ENCODE measurements around the gene ZNF311. TPM values are rescaled to one million over a fixed set of nuclear protein-coding genes. Genes with fewer than 3 reads are reported as not detected.
"Not testable (repeated sequence)": the region's sequence is repeated elsewhere in the genome, so short reads cannot be mapped to it uniquely, and the experiment has no call there.

The ZNF311 gene
- total and polyA plus RNA-seq, 8 donors: 0.19 to 1.2 (median 0.47) TPM

DNA sequence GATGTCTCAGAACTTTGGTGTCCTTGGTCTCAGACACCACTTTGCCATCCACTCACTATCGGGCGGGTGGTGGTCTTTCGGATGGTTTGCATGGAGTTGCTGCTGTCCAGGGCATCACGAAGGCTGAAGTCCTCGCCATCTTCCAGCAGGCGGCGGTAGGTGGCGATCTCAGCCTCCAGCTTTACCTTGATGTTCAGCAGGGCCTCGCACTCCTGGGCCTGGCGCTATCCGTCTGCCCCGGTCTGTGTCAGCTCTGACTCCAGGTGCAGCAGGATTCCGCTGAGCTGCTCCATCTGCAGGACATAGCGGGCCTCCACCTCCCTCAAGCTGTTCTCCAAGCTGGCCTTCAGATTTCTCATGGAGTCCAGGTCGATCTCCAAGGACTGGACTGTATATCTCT lies 36.0 kb downstream of the ZNF311 start:
- H3K4me3 ChIP-seq: no peak overlapping the region
- TF ChIP-seq, protein P1, sequence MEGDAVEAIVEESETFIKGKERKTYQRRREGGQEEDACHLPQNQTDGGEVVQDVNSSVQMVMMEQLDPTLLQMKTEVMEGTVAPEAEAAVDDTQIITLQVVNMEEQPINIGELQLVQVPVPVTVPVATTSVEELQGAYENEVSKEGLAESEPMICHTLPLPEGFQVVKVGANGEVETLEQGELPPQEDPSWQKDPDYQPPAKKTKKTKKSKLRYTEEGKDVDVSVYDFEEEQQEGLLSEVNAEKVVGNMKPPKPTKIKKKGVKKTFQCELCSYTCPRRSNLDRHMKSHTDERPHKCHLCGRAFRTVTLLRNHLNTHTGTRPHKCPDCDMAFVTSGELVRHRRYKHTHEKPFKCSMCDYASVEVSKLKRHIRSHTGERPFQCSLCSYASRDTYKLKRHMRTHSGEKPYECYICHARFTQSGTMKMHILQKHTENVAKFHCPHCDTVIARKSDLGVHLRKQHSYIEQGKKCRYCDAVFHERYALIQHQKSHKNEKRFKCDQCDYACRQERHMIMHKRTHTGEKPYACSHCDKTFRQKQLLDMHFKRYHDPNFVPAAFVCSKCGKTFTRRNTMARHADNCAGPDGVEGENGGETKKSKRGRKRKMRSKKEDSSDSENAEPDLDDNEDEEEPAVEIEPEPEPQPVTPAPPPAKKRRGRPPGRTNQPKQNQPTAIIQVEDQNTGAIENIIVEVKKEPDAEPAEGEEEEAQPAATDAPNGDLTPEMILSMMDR (IDR thresholded peaks at IDR 0.05): no peak
- no peaks in the 10 kb centered on the region for H3K27me3 ChIP-seq
- no peaks in the 10 kb centered on the region for H3K36me3 ChIP-seq
- 64 to 73% methylated on average over 15 of the region's 15 CpGs for WGBS, 2 donors
- intact Hi-C loops (cut with DNase I): no loop called here
- FAIRE-seq (no peak), ATAC-seq (no peak), DNase-seq (no peak)
- no peaks in the 10 kb centered on the region for H3K9me3 ChIP-seq
- no peaks in the 10 kb centered on the region for H3K4me1 ChIP-seq
- H3K27ac ChIP-seq: no peak overlapping the region

DNA sequence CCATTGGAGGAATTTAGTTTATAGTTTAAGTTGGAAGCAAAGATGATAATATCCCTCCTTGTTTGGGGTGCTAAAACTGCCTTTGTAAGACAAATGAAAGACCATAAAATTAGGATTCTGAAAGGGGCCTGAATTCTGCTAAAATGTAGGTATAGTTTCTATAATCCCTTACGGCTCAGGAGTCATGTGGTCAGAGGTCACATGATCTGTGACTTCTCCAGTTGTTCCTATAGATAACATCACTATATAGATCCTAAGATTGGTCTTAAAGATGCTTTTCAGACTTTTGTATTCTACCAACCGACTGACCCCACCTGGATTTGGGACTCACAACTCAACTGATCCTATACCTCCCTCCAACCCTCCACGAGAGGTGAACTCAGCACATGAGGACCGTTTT lies 36.6 kb downstream of the ZNF311 start:
- no peak for DNase-seq
- H3K4me1 ChIP-seq: no peaks in the 10 kb centered on the region
- H3K9me3 ChIP-seq: no peaks in the 10 kb centered on the region
- H3K27ac ChIP-seq: no peak overlapping the region
- no peak for ATAC-seq
- TF ChIP-seq, protein P1 (IDR thresholded peaks at IDR 0.05): no peak
- intact Hi-C loops (cut with DNase I): no loop called here
- no peaks in the 10 kb centered on the region for H3K27me3 ChIP-seq
- no peak overlapping the region for H3K4me3 ChIP-seq
- WGBS, 2 donors: 56 to 70% methylated on average over 4 of the region's 4 CpGs
- H3K36me3 ChIP-seq: no peaks in the 10 kb centered on the region
- no peak for FAIRE-seq

DNA sequence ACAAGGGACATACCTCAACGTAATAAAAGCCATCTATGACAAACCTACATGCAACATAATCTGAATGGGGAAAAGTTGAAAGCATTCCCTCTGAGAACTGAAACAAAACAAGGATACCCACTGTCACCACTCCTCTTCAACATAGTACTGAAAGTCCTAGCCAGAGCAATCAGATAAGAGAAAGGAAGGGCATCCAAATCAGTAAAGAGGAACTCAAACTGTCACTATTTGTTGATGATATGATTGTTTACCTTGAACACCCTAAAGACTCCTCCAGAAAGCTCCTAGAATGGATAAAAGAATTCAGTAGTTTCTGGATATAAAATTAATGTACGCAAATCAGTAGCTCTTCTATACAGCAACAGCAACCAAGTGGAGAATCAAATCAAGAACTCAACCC lies 39.4 kb downstream of the ZNF311 start:
- FAIRE-seq (no peak), DNase-seq (no peak), ATAC-seq (no peak)
- no peak overlapping the region for H3K4me3 ChIP-seq
- intact Hi-C loops (cut with DNase I): no loop called here
- 69 to 81% methylated on average over 2 of the region's 2 CpGs for WGBS, 2 donors
- H3K36me3 ChIP-seq: no peaks in the 10 kb centered on the region
- H3K27me3 ChIP-seq: no peaks in the 10 kb centered on the region
- no peaks in the 10 kb centered on the region for H3K9me3 ChIP-seq
- H3K4me1 ChIP-seq: no peaks in the 10 kb centered on the region
- TF ChIP-seq, protein P1 (IDR thresholded peaks at IDR 0.05): no peak
- no peak overlapping the region for H3K27ac ChIP-seq

DNA sequence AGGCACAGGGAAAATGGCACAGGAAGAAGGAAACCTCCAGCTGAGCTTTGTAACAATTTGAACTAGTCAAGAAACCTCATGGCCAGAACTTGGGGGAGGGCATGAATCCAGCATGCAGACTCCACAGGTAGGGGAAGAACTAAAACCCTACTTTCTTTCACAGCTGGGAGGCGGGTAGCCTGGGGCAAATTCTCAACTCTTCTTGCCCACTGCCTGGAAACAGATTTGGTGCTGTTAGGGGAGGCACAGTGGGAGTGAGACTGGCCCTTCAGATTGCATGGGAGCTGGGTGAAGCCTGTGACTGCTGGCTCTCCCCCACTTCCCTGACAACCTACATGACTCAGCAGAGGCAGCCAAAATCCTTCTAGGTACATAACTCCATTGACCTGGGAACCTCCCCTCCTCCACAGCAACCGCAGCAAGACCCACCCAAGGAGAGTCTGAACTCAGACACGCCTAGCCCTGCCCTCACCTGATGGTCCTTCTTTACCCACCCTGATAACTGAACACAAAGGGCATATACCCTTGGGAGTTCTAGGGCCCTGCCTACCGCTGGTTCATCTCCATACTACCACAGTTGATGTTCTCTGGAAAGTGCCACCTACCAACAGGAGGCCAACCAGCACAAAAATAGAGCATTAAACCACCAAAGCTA lies 44.1 kb downstream of the ZNF311 start:
- Histone ChIP-seq H3K27ac (no peak overlapping the region), H3K36me3 (no peaks in the 10 kb centered on the region), H3K4me3 (no peak overlapping the region), H3K27me3 (no peaks in the 10 kb centered on the region), H3K4me1 (no peaks in the 10 kb centered on the region), H3K9me3 (no peaks in the 10 kb centered on the region)
- WGBS, 2 donors: 79 to 82% methylated on average over 4 of the region's 4 CpGs
- no peak for ATAC-seq
- intact Hi-C loops (cut with DNase I): no loop called here
- DNase-seq: no peak
- FAIRE-seq: no peak
- TF ChIP-seq, protein P1 (IDR thresholded peaks at IDR 0.05): no peak

DNA sequence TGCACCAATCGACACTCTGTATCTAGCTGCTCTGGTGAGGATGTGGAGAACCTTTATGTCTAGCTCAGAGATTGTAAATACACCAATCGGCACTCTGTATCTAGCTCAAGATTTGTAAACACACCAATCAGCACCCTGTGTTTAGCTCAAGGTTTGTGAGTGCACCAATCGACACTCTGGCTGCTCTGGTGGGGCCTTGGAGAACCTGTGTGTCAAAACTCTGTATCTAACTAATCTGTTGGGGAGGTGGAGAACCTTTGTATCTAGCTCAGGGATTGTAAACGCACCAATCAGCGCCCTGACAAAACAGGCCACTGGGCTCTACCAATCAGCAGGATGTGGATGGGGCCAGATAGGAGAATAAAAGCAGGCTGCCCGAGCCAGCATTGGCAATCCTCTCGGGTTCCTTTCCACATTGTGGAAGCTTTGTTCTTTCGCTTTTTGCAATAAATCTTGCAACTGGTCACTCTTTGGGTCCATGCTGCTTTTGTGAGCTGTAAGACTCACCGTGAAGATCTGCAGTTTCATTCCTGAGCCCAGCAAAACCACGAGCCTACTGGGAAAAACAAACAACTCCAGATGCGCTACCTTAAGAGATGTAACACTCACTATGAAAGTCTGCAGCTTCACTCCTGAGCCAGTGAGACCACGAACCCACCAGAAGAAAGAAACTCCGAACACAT lies 46.4 kb downstream of the ZNF311 start:
- H3K36me3 ChIP-seq; DNase-seq; intact Hi-C loops (cut with DNase I); FAIRE-seq; H3K27ac ChIP-seq; H3K9me3 ChIP-seq; H3K4me1 ChIP-seq; H3K4me3 ChIP-seq; ATAC-seq; H3K27me3 ChIP-seq: not testable (repeated sequence)
- WGBS, 2 donors: 72 to 82% methylated on average over 11 to 13 of the region's 13 CpGs

DNA sequence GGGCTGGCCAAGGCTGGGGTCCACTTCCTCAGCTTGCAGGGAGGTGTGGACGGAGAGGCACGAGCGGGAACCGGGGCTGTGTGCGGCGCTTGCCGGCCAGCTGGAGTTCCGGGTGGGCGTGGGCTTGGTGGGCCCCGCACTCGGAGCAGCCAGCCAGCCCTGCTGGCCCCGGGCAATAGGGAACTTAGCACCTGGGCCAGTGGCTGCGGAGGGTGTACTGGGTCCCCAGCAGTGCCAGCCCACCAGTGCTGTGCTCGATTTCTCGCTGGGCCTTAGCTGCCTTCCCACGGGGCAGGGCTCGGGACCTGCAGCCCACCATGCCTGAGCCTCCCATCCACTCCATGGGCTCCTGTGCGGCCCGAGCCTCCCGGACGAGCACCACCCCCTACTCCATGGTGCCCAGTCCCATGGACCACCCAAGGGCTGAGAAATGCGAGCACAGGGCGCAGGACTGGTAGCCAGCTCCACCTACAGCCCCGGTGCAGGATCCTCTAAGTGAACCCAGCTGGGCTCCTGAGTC lies 47.3 kb downstream of the ZNF311 start:
- H3K36me3 ChIP-seq; H3K9me3 ChIP-seq; H3K4me3 ChIP-seq; H3K27ac ChIP-seq; H3K27me3 ChIP-seq; FAIRE-seq; ATAC-seq; H3K4me1 ChIP-seq; intact Hi-C loops (cut with DNase I); DNase-seq: not testable (repeated sequence)
- WGBS, 2 donors: 86 to 93% methylated on average over 18 to 24 of the region's 24 CpGs
